GM21737 (cell line): ENCODE measurements around the gene CNIH4.
"Not testable (repeated sequence)": the region's sequence is repeated elsewhere in the genome, so short reads cannot be mapped to it uniquely, and the experiment has no call there.

ENCODE experiments used
- ATAC-seq: cut with Tn5 transposase; IDR thresholded peaks from one replicate; pipeline ENCODE4 v1.9.1; 2021; ENCODE audit warnings: mild to moderate bottlenecking, moderate library complexity; ENCODE audit not compliant: unreplicated experiment

CNIH4 gene

DNA sequence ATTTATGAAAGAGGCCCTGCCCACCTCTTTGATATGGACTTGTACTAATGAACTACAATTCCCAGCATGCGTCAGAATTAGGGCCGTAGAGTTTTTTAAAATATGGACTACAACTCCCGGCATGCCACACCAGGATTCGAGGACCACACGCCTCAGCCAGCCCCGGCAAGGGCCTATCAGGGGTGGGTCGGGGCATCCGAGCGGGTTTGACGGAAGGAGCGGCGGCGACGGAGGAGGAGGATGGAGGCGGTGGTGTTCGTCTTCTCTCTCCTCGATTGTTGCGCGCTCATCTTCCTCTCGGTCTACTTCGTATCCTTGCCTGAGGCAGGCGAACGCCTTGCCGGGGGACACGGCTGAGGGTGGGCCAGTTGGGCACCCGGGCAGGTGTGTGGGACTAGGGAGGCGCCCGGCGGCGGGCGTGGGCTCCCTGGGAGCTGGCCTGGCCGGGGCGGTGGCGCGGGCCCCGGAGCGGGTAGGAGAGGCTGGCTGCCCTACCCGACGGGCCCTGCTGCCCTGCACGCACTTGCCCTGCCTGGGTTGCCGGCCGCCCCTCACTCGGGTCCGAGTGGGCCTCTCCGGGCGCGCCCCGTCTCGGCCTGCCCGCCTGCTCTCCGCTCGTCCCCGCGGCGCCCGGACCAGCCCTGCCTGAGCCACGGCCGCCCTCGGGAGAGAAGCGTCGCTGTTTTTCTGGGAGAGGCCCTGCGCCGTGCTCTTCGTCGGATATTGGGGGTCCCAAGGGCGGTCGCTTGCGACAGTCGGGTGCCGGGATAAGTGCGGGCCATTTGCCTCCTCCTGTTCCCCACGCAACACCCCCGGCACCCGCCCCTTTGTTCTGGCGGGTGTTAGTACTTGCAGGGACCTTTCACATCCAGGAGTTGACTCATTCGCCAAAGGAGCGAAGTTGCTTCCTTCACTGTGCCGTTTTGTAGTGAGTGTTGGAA is at the start of gene CNIH4:
Gene CNIH4 (plus strand): TSS at position 195 of the 941 bp plus-strand sequence. CDS start 46 bp downstream, at position 241.
- ATAC-seq, result peak; percentile 98

DNA sequence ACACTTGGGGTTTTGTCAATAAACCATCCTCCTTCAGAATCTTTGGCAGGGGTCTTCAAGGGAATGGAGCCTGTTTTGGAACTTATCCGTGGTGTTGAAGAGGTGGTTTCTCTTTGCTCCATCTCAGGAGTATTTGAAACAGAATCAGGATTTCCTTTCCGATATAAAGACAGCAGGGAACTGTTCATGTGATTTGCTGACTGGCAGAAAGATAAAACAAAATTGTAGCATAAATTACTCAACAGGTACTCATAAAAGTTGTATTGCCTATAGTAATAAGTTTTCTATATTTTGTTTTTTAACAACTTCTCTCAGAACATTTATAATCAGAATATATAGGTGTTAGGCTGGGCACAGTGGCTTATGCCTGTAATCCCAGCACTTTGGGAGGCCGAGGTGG is 48.6 kb upstream of the CNIH4 start:
- ATAC-seq, result no peak

DNA sequence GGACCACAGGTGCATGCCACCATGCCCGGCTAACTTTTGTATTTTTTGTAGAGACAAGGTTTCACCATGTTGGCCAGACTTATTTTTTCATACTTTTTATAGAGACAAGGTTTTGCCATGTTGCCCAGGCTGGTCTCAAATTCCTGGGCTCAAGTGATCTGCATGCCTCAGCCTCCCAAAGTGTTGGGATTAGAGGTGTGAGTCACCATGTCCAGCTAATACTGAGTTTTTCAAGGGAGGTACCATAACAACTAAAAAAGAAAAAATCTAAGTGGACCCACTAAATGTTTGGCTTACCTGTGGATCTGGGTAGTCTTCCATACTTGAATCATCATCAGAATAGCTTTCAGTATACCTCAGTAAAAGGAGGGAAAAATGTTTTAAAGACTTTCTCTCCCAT is 45.2 kb upstream of the CNIH4 start:
- ATAC-seq, result not testable (repeated sequence)

DNA sequence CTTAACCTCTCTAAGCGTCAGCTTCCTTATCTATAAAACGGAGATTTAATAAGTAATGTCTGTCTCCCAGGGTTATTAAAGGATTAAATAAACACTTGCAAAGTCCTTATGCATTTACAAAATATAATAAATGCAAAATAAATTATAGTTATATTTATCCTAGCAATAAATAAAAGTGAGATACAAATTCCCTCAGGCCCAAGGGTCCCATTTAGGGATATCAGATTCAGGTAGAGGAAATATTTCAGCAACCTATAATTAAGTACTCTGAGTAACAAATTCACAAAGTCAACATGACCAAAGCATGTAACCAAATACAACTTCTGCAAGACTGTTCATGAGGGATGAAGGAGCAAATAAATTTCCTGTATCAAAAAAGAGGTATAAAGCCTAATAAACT is 44.7 kb upstream of the CNIH4 start:
- no peak for ATAC-seq

DNA sequence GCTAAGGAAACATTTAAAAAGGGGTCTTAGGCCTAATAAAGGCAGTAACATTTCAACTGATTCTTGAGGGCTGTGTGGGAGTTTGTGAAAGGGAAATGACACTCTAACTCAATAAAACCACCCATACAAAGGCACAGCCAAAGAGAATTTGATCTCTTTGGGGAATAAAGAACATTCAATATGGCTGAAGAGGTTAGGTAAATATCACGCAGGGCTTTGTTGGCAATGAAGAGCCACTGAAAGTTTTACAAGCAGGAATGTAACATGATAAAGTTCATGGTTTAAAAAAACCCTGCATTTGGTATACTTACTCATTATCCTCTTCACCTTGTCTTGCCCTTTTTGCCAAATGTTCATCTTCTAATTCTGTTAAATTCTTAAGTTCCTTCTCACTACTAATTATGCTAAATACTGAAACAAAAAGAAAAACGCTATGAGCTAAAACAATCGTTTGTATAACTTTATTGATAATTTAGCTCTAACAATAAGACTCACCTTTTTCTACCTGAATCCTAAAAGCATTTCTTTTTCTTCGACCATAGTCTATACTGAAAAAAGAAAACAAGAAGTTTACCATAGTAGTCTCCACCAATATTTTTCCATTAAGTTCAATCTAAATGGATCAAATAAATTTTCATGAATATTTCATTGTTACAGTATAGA is 39.2 kb upstream of the CNIH4 start:
- no peak for ATAC-seq

DNA sequence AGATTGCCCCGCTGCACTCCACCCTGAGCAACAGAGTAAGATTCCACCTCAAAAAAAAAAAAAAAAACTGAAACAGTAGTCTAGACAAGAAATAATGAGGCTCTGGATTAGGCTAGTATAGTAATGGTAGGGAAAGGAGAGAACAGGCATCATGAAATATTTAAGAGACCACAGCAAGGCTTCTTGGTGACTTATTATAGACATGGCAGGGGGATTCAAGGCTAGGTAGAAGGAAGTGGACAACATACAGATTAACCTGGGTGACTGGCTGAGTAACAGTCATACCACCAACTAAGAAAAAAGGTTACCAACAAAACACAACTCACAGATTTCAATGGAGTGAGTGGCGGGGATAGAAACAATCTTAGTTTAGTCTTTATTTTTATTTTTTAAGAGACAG is 35.0 kb upstream of the CNIH4 start:
- ATAC-seq, result no peak

DNA sequence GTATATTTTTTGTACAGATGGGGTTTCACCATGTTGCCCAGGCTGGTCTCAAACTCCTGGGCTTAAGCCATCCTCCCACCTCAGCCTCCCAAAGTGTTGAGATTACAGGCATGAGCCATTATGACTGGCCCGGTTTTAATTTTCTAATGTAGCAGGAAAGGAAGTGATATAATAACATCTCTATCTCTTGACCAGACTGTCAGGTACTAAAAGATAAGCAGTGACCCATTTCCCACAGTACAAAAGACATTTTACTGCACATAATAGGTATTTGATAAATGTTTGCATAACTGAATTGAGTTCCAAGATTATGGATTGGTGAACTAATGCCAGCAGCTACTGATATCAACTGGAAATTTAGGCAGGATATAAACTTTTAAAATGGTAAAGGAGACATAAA is 30.7 kb upstream of the CNIH4 start:
- ATAC-seq, result no peak

DNA sequence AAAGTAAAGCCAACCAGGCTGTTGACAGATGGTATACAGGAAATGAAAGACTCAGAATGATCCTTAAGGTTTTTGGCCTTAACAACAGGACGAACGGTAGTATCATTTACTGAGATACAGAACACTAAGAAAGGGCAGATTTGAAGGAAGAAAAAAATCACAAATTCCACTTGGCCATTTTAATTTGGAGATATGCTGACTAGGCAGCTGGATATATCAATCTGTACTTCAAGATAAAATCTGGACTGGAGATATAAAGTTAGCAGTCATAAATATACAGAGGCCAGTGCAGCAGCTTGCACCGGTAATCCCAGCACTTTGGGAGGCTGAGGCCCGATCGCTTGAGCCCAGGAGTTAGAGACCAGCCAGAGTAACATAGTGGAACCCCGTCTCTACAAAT is 28.0 kb upstream of the CNIH4 start:
- no peak for ATAC-seq

DNA sequence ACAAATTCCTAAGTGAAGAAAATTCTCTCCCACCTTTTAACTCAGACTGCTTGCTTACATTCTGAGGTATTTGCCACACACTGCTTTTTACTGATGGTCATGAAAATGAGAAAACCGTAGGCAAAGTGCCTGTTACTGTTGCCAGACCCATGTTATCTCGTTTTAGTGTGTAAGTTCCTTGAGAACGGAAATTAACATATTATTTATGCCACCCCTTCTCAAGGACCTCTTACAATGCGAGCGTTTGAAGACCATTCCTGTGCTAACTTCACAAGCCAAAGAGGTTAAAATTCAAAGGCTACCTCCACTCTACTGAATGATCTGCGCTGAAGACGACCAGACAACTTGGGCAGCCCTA is 27.2 kb upstream of the CNIH4 start:
- ATAC-seq, result no peak

DNA sequence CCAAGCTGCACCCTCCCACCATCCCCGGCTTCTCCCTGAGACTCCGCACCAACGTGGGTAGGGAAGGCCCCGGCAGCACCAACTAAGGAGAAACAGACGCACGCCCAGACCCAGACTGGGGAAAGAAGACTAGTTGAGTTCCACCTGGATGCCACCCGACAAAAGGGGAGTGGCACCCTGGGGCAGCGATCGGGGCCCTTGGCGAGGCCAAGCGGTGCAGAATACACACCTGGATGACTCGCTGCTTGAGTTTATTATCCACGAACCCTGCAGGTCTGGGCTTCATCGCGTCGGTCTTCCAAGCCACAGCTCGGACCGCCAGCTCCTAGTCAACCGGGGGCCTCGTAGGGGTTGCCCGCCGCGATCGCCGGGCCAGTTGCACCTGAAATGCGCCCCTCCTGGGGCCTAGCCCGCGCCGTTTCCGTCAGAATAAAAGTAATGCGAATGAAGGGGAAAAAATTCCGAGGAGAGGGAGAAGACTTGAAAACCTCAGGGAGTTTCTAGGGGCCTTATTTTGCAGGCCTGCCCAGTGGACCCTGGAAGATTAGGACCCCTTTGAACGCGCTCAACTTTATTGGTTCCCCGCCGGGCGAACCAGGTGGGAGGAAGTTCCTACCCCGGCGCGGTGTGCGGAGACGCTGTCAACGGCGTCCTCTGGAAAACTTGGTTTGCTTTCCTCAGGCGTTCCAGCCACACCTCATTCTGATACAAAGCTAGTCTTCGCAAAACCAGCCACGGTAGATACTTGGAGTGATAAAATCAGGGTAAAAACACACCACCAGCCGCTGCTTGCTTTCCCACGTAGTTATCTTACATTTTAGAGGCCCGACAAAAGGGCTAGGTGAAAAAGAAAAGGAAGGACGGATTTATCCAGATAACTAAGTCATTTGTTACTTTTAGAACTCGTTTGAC is 26.6 kb upstream of the CNIH4 start, which contains the start of gene NVL:
Gene NVL (minus strand): TSS at position 331 of the 912 bp plus-strand sequence. CDS start 45 bp downstream, at position 286.
- peak; percentile 85 for ATAC-seq

DNA sequence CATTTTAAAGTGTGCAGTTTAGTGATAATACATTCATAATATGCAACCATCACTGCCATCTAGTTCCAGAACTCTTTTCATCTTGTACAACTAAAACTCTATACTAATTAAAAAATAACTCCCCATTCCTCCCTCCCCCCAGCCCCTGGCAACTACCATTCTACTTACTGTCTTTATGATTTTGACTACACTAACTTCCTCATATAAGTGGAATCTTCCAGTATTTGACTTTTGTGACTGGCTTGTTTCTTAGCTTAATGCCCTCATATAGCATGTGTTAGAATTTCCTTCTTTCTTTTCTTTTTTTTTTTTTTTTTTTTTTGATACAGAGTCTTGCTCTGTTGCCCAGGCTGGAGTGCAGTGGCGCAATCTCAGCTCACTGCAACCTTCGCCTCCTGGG is 25.4 kb upstream of the CNIH4 start:
- ATAC-seq, result no peak

DNA sequence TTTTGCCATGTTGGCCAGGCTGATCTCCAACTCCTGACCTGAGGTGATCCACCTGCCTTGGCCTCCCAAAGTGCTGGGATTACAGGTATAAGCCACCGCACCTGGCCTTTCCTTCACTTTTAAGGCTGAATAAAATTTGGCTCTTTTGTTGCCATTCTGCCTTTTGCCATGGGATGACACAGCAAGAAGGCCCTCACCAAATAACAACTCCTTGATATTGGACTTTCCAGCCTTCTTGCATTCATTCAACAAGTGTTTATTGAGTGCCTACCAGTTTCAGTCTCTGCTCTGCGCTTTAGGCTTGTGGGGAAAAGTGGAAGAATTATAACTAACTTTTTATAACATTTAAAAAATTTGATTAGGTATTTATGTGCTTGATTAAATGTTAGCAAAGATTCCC is 24.9 kb upstream of the CNIH4 start:
- no peak for ATAC-seq

DNA sequence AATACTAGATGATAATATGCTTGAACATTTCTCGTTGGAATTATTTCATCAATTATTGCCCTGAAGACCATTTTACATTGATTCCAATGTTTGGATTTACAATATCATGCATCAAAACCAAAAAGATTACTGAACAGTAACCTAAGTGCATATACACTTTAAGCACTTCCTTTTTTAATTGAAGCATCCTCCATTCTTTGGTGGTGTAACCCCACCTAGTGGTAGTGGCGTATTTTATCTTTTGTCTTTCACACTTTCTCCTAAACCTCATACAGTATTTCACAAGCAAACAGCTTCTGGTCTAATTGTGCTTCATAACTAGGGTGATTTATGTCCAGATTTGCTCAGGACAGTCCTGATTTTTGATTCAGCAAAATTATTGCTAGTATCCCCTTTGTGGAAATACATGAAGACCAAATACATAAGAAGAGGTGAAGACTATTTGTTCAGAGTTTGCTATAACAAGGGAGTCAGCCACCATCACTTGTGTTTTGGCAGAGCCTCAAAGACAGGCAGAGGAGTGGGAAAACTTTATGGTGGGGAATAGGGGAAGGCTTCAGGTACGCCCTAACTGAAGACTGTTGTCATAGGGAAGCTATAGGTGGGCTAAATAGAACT is 23.3 kb upstream of the CNIH4 start:
- peak; percentile 45 for ATAC-seq

DNA sequence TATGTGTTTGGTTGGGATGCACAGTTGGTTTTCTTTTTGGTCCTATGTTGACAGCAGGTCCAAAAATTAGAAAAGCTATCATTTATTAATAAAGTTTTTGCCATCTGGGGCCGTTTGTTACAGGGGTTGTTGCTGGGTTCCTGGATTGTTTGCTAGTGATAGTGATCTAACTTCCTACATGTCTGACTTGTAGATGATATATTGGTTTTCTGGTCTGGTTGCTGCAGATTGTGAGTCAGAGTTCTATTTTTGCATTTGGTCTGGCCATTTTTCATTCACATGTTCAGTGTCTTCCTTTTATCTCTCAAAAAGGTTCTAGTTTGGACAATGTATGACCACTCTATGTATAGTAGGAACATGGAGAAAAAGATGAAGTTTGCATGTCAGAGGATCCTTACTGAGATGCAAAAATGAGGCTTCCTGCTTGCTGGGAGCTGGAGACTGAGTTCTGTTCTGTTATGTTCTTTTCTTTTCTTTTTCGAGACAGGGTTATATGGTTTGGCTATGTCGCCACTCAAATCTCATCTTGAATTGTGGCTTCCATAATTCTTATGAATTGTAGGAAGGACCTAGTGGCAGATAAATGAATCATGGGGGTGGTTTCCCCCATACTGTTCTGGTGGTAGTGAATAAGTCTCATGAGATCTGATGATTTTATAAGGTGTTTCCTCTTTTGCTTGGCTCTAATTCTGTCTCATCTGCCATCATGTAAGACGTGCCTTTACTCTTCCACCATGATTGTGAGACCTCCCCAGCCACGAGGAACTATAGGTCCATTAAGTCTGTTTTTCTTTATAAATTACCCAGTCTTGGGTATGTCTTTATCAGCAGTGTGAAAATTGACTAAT is 22.5 kb upstream of the CNIH4 start:
- ATAC-seq, result no peak

DNA sequence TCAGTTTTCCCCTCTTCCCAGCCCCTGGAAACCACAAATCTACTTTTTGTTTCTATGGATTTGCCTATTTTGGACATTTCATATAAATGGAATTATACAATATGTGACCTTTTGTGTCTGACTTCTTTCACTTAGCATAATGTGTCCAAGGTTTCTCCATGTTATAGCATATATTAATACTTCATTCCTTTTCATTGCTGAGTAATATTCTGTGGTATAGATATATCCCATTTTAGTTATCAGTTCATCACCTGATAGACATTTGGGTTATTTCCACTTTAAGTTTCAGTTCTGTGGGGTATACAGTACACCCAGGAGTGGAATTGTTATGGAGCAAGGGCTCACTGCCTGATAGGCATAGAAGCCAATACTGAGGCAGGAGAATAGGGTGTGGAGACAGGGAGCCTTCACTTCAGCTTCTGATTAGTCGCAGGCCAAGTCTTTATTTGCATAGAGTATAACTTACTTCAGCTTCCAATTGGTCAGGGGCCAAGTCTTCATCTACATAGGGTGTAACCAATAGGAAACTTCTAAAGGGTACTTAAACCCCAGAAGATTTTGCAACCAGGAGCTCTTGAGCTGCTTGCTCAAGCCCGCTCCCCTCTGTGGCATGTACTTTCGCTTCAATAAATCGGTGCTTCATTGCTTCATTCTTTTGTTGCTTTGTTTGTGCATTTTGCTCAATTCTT is 18.4 kb upstream of the CNIH4 start:
- no peak for ATAC-seq

DNA sequence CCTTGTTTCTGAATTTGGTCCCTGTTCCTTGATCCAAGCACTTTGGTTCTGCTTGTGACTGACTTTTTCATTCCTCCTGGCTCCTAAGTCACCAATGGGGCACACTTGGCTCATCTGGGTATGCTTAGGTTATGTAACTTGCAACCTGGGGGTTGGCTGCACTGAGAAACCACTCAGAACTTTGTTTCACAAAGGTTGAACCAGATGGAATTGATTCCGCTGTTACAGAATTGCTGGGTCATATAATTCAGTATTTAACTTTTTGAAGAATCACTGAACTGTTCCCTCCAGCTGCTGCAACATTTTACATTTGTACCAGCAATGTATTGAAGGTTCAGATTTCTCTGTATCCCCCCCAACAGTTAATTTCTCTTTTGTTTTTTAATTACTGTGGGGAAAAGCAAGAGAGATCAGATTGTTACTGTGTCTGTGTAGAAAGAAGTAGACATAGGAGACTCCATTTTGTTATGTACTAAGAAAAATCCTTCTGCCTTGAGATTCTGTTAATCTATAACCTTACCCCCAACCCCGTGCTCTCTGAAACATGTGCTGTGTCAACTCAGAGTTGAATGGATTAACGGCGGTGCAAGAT is 17.1 kb upstream of the CNIH4 start:
- ATAC-seq, result no peak

DNA sequence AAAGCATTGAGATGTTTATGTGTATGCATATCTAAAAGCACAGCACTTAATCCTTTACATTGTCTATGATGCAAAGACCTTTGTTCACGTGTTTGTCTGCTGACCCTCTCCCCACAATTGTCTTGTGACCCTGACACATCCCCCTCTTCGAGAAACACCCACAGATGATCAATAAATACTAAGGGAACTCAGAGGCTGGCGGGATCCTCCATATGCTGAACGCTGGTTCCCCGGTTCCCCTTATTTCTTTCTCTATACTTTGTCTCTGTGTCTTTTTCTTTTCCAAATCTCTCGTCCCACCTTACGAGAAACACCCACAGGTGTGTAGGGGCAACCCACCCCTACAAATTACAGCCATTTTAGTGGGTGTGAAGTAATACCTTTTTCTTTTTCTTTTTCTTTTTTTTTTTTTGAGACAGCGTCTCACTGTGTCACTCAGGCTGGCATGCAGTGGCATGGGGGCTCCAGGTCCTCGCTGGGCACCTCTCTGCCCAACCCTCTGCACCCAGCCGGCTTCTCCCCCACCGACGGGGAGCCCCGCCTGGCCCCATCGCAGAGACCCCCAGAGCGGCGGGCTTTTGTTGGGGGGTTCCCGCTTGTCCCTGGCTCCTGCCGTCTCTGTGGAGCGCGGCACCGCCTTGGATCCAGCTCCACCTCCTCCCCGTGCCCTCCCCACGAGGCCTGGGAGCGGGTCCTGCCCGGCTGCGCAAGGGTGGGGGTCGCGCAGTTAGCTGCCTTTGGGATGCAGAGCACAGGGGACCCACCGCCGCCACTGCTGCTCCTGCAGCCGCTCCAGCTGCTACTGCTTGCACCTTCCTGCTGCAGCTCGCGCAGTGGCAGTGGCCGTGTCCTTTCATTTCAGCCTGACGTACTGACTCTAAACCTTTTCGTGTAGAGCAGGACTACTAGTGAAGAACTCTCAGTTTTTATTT is 16.0 kb upstream of the CNIH4 start:
- peak; percentile 83 for ATAC-seq

DNA sequence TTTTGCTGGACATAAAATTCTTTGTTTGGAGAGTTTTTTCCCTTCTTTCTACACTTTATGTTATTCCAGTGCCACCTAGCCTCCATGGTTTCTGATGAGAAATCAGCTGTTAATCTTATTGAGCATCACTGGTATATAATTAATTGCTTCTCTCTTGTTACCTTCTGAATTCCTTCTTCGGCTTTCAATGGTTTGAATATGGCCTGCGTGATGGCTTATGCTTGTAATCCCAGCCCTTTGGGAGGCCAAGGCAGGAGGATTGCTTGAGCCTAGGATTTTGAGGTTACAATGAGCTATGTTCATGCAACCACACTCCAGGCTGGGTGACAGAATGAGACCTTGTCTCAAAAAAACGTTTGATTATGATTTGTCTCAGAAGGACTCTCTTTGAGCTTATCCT is 13.0 kb upstream of the CNIH4 start:
- no peak for ATAC-seq
